Measurements from ENCODE around the gene AXIN1. TPM values are rescaled to one million over a fixed set of nuclear protein-coding genes. Genes with fewer than 3 reads are reported as not detected.

Gene AXIN1
- total and polyA plus RNA-seq, 9 donors, result 3.7 to 27.2 (median 23.0) TPM

DNA sequence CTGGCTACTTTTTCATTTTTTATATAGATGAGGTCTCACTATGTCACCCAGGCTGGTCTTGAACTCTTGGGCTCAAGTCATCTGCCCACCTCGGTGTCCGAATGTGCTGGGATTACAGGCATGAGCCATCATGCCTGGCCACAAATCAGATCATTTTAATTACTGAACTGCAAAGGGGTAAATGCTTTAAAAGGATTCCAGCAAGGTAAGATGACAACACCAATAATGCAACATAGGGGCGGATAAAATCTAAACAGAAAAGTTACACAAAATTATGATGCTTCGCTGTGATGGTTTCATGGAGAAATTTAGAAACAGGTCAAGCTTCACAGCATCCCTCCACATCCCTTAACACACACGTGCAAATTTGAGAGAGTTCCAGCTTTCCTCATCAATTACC lies 32.3 kb downstream of the AXIN1 start:
- TF ChIP-seq, protein P1, sequence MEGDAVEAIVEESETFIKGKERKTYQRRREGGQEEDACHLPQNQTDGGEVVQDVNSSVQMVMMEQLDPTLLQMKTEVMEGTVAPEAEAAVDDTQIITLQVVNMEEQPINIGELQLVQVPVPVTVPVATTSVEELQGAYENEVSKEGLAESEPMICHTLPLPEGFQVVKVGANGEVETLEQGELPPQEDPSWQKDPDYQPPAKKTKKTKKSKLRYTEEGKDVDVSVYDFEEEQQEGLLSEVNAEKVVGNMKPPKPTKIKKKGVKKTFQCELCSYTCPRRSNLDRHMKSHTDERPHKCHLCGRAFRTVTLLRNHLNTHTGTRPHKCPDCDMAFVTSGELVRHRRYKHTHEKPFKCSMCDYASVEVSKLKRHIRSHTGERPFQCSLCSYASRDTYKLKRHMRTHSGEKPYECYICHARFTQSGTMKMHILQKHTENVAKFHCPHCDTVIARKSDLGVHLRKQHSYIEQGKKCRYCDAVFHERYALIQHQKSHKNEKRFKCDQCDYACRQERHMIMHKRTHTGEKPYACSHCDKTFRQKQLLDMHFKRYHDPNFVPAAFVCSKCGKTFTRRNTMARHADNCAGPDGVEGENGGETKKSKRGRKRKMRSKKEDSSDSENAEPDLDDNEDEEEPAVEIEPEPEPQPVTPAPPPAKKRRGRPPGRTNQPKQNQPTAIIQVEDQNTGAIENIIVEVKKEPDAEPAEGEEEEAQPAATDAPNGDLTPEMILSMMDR (IDR thresholded peaks at IDR 0.05), result no peak
- TF ChIP-seq EP300 (IDR thresholded peaks at IDR 0.05) (no peak), POLR2A (IDR thresholded peaks at IDR 0.05) (no peak)
- intact Hi-C loops (cut with DNase I), result no loop called here

DNA sequence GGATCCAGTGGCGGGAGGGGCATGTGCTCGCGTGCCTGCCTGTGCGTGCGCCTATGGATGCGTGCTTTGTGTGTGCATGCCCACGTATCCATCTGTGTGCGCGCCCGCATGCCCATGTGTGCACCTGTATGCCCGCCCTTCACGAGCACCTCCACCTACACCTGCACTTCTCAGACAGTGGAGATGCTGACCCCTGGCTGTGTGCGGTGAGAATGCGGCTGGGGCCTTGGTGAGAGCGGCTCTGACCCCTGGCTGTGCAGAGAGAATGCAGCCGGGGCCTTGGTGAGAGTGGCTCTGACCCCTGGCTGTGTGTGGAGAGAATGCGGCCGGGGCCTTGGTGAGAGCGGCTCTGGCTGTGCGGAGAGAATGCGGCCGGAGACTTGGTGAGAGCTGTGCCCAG lies 33.9 kb downstream of the AXIN1 start:
- H3K27me3 ChIP-seq, result no peaks in the 10 kb centered on the region
- H3K36me3 ChIP-seq, result no peaks in the 10 kb centered on the region
- TF ChIP-seq EP300 (IDR thresholded peaks at IDR 0.05) (no peak), POLR2A (IDR thresholded peaks at IDR 0.05) (no peak)
- TF ChIP-seq, protein P1 (IDR thresholded peaks at IDR 0.05), result no peak
- intact Hi-C loops (cut with DNase I), result no loop called here
- 82 to 91% (median 86%) methylated on average over 21 to 22 of the region's 22 CpGs for WGBS, 3 donors
- no peak for DNase-seq
- no peaks in the 10 kb centered on the region for H3K4me1 ChIP-seq (ENCODE audit: insufficient read depth)
- H3K4me3 ChIP-seq, result no peak overlapping the region
- no peaks in the 10 kb centered on the region for H3K9me3 ChIP-seq
- no peak overlapping the region for H3K27ac ChIP-seq

More for the DNA sequence above, 32.3 kb downstream of the AXIN1 start:
- Histone ChIP-seq H3K36me3 (no peaks in the 10 kb centered on the region), H3K4me1 (ENCODE audit: insufficient read depth) (no peaks in the 10 kb centered on the region), H3K4me3 (no peak overlapping the region), H3K9me3 (no peaks in the 10 kb centered on the region), H3K27me3 (no peaks in the 10 kb centered on the region), H3K27ac (no peak overlapping the region)
- WGBS, 3 donors, result 91 to 92% (median 91%) methylated on average over 5 of the region's 5 CpGs
- no peak for DNase-seq

DNA sequence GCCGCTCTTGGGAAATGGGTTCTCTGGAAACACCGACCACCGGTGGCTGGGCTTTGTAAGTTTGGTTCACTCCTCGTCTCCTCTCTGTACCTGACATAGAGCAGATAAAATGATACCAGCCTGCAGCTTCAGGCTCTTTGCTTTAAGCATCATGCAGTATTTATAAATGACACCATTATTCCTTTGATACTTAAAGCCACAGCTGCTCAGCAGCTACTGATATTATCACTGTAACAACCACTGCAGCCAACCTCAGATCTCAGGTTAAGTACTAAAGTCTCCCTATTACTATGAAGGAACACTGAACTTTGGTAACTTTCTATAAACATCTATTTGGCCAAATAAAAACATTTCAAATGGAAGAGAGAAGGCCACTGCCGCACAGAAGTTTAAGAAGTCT lies 34.9 kb downstream of the AXIN1 start:
- Histone ChIP-seq H3K4me3 (no peak overlapping the region), H3K36me3 (no peaks in the 10 kb centered on the region), H3K27me3 (no peaks in the 10 kb centered on the region), H3K9me3 (no peaks in the 10 kb centered on the region), H3K27ac (no peak overlapping the region), H3K4me1 (ENCODE audit: insufficient read depth) (no peaks in the 10 kb centered on the region)
- no peak for DNase-seq
- TF ChIP-seq EP300 (IDR thresholded peaks at IDR 0.05) (no peak), POLR2A (IDR thresholded peaks at IDR 0.05) (no peak)
- TF ChIP-seq, protein P1 (IDR thresholded peaks at IDR 0.05), result no peak
- intact Hi-C loops (cut with DNase I), result no loop called here
- 90 to 94% (median 93%) methylated on average over 5 of the region's 5 CpGs for WGBS, 3 donors

DNA sequence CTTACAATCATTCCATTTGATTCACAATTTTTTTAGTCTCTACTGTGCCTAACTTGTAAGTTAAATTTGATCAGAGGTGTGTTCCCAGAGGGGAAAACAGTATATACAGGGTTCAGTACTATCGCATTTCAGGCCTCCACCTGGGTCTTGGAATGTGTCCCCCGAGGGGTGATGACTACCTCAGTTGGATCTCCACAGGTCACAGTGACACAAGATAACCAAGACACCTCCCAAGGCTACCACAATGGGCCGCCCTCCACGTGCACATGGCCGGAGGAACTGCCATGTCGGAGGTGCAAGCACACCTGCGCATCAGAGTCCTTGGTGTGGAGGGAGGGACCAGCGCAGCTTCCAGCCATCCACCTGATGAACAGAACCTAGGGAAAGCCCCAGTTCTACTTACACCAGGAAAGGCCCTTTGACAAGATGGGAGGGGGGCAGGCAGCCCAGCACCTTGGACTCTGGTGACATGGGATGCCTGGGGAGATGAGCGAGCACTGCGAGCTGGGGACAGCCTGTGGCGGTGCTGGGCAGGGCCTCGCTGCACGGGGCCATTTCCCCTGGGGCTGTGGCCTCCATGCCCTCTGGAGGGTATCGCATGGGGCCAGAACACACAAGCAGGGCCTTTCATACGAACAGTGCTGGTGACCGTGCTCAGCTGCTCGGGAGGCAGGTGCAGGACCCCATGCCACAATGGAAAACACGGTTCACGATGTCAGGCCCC lies 35.6 kb downstream of the AXIN1 start:
- intact Hi-C loops (cut with DNase I), result no loop called here
- DNase-seq, result no peak
- no peaks in the 10 kb centered on the region for H3K36me3 ChIP-seq

DNA sequence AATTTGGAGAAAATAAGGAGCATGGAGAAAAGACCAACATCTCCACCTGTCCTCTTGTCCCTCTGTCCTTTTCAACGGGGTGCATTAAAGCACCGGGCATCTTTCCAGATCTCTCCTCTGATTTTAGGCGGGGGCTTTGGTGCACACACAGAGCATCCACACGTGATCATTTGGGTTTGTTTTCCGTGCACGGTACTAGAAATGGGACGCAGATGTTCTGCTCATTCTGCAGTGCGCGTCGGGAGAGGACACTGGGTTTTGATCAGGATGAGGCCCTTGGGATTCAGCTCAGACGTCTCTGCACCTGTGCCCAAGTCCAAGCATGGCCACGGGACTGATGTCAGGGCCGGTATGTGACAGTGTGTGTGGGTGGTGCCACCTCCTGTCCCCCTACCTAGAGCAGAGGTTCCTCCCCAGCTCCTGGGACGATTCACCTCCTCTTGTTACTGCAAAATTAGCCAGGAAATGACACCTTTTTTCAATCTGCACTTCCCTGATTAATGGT lies 37.7 kb downstream of the AXIN1 start:
- 77 to 78% (median 78%) methylated on average over 14 of the region's 14 CpGs for WGBS, 3 donors
- H3K27ac ChIP-seq, result no peak overlapping the region
- H3K4me3 ChIP-seq, result no peak overlapping the region
- no peaks in the 10 kb centered on the region for H3K36me3 ChIP-seq
- TF ChIP-seq, protein P1 (IDR thresholded peaks at IDR 0.05), result no peak
- no peaks in the 10 kb centered on the region for H3K4me1 ChIP-seq (ENCODE audit: insufficient read depth)
- no peak for DNase-seq
- no peaks in the 10 kb centered on the region for H3K9me3 ChIP-seq
- intact Hi-C loops (cut with DNase I), result no loop called here
- H3K27me3 ChIP-seq, result no peaks in the 10 kb centered on the region

More for the DNA sequence above, 35.6 kb downstream of the AXIN1 start:
- H3K9me3 ChIP-seq, result no peaks in the 10 kb centered on the region
- no peaks in the 10 kb centered on the region for H3K27me3 ChIP-seq
- no peak overlapping the region for H3K27ac ChIP-seq
- no peak overlapping the region for H3K4me3 ChIP-seq
- WGBS, 3 donors, result 88 to 91% (median 90%) methylated on average over 18 to 19 of the region's 19 CpGs
- TF ChIP-seq POLR2A (IDR thresholded peaks at IDR 0.05) (no peak), EP300 (IDR thresholded peaks at IDR 0.05) (no peak)
- H3K4me1 ChIP-seq (ENCODE audit: insufficient read depth), result no peaks in the 10 kb centered on the region
